HG03039 (cell line): ENCODE measurements around the gene JAKMIP2.
"Not testable (repeated sequence)": the region's sequence is repeated elsewhere in the genome, so short reads cannot be mapped to it uniquely, and the experiment has no call there.

ENCODE experiments used
- ATAC-seq: cut with Tn5 transposase; IDR thresholded peaks from one replicate; pipeline ENCODE4 v1.9.1; 2021; ENCODE audit warnings: mild to moderate bottlenecking, moderate library complexity; ENCODE audit not compliant: unreplicated experiment

The JAKMIP2 gene

GRCh38 chr5:147782110-147783028, at the start of gene JAKMIP2:
Gene JAKMIP2, minus strand, starts transcription at chr5:147782728. Its CDS starts 110,922 bp downstream, at chr5:147671806.
- peak; percentile 67 for ATAC-seq

- ATAC-seq, result no peak
Measured at GRCh38 chr5:147831465-147831864, 48.9 kb upstream of the JAKMIP2 start, which contains the start of gene SPINK1. Gene SPINK1, minus strand, starts transcription at chr5:147831671. Its CDS starts 94 bp downstream, at chr5:147831577.

GRCh38 chr5:147830035-147830434, 47.5 kb upstream of the JAKMIP2 start:
- ATAC-seq, result no peak

- ATAC-seq, result not testable (repeated sequence)
Measured at GRCh38 chr5:147827017-147827416, 44.5 kb upstream of the JAKMIP2 start.

GRCh38 chr5:147826361-147826760, 43.8 kb upstream of the JAKMIP2 start:
- no peak for ATAC-seq

GRCh38 chr5:147822686-147823491, 40.4 kb upstream of the JAKMIP2 start:
- ATAC-seq, result peak; percentile 74

GRCh38 chr5:147822222-147822621, 39.7 kb upstream of the JAKMIP2 start:
- not testable (repeated sequence) for ATAC-seq

- ATAC-seq, result no peak
Measured at GRCh38 chr5:147821766-147822165, 39.2 kb upstream of the JAKMIP2 start.

- no peak for ATAC-seq
Measured at GRCh38 chr5:147819261-147819770, 36.8 kb upstream of the JAKMIP2 start.

GRCh38 chr5:147818290-147818689, 35.8 kb upstream of the JAKMIP2 start:
- ATAC-seq, result no peak

- no peak for ATAC-seq
Measured at GRCh38 chr5:147813696-147814095, 31.2 kb upstream of the JAKMIP2 start.

- ATAC-seq, result no peak
Measured at GRCh38 chr5:147809830-147810666, 27.5 kb upstream of the JAKMIP2 start.

- peak; percentile 72 for ATAC-seq
Measured at GRCh38 chr5:147805030-147805454, 22.5 kb upstream of the JAKMIP2 start.

- no peak for ATAC-seq
Measured at GRCh38 chr5:147804334-147804733, 21.8 kb upstream of the JAKMIP2 start.

- ATAC-seq, result no peak
Measured at GRCh38 chr5:147803926-147804325, 21.4 kb upstream of the JAKMIP2 start.

- ATAC-seq, result not testable (repeated sequence)
Measured at GRCh38 chr5:147803161-147803560, 20.6 kb upstream of the JAKMIP2 start.

- no peak for ATAC-seq
Measured at GRCh38 chr5:147801461-147801860, 18.9 kb upstream of the JAKMIP2 start.

GRCh38 chr5:147800491-147800890, 18.0 kb upstream of the JAKMIP2 start:
- no peak for ATAC-seq

- no peak for ATAC-seq
Measured at GRCh38 chr5:147796556-147797308, 14.2 kb upstream of the JAKMIP2 start.

GRCh38 chr5:147791181-147791580, 8.7 kb upstream of the JAKMIP2 start:
- ATAC-seq, result no peak
